GM12864 (cell line): Measurements from ENCODE around the gene TSC1.

Experiments
- DNase-seq: peaks from one replicate; pipeline ENCODE4 v3.0.0-alpha.2; 2011; ENCODE audit warnings: low read depth
- H3K4me3 ChIP-seq: 2 replicates; pipeline ENCODE4 v1.5.1; 2011; ENCODE audit warnings: mild to moderate bottlenecking, low read depth, low read length, control low read depth
- CTCF ChIP-seq: IDR thresholded peaks from 2 replicates; pipeline ENCODE4 v1.5.1; 2011; ENCODE audit warnings: low read depth, mild to moderate bottlenecking, moderate library complexity, low read length, control low read depth, inconsistent platforms; ENCODE audit errors: missing control alignments

The TSC1 gene

GRCh38 chr9:132912131-132912530 lies 32.3 kb downstream of the TSC1 start:
- H3K4me3 ChIP-seq, result no peak overlapping the region
- no peak for DNase-seq
- TF ChIP-seq CTCF, result no peak

DNA sequence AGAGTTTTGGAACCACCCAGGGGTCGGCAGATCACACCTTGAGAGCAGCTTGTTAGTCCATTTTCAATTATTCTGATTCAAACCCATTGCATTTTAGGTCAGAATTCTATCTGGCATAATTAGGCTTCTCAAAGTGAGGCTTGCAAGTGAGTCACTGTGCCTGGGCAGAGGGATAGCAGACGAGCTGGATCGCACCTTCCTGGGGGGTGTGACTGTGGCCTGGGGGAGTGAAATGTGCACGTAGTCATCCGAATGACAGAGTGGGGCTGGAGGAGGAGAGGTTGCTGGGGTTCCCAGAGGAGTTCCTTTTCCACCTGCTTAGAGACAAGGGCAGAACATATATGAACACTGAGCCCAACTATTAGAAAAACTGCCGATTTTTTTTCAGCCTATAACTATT lies 34.0 kb downstream of the TSC1 start:
- H3K4me3 ChIP-seq, result no peak overlapping the region
- TF ChIP-seq CTCF, result no peak
- DNase-seq, result no peak

DNA sequence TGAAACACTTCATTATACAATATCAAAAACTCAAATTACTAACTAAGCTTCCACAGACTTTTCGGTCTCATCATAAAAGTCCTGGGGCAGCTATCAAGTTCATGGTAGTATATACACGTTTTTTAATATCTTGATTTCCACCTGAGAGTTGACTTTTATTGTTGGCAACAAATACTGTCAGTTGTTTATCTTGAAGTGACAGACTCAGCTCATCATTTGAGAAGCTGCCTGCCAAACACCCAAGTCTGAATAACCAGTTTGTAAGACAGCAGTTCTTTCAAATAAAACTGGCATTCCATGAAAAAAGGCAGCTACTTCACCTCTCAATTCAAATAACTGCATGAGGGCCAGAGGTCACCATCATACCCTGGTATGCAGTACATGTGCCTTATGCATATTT lies 35.1 kb downstream of the TSC1 start:
- DNase-seq, result no peak
- no peak for TF ChIP-seq CTCF
- no peak overlapping the region for H3K4me3 ChIP-seq

GRCh38 chr9:132908635-132909034 lies 35.8 kb downstream of the TSC1 start:
- TF ChIP-seq CTCF, result no peak
- no peak overlapping the region for H3K4me3 ChIP-seq
- no peak for DNase-seq

- DNase-seq, result no peak
- no peak for TF ChIP-seq CTCF
- no peak overlapping the region for H3K4me3 ChIP-seq
Observed at GRCh38 chr9:132905726-132906125, 38.7 kb downstream of the TSC1 start.

DNA sequence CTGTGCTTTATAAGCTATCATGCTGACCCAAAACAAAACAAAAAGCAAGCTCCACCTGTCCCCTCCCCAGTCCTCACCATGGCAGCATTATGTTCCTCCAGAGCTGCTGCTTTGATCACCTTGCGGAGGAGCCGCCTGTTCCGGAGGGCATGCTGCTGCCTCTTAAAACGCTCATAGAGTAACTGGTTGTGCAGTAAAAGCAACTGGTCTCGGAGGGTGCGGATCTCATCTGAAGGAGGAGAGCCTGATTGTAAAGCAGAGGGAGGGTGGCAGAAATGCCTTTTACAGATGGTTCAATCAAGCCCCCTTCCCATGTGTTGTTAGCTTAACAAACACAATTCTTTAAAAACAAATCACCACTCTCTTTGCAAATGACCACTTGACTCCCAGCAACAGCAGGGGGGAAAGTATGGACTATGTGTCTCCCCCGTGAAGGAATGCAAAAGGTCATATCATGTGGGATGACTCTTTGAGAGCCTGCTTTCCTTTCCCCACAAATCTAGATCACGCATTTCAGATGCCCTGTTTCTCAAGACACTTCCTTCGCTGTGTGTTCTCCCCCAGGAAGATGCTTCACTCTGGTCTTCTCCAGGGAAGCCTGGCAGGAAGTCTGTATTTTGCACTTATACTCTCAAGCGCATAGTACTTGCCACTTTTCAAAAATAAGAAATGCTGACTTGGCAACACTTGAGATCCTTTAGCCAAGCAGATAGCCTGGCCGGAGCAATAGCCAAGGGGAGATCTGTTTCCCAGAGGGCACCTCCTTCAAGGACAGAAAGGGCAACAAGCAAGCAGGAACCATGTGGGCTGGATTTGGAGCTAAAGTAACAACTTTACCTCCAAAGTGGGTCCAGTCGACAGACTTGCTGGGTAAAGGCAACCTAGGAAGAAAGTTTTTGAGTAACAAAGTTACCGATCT lies 40.6 kb downstream of the TSC1 start:
- H3K4me3 ChIP-seq, result no peak overlapping the region
- no peak for DNase-seq
- TF ChIP-seq CTCF, result no peak
